Measurements from ENCODE around the gene TSPAN13. TPM values are rescaled to one million over a fixed set of nuclear protein-coding genes. Genes with fewer than 3 reads are reported as not detected.

The TSPAN13 gene
- total and polyA plus RNA-seq, 2 of the 4 experiments (the other 2 are of a cell fraction), result 3.0 to 5.0 TPM

- peaks cover 0 to 6% of the 10 kb centered on the region in 2 experiments; a peak in 1 of 4 replicates for H3K79me1 ChIP-seq (ENCODE audit: low read depth in 1 of 2, low read length in 2 of 2)
- no peak overlapping the region for H3K27ac ChIP-seq (ENCODE audit: insufficient read depth, low read length)
- H3K4ac ChIP-seq (ENCODE audit: low read depth, low read length), result no peak overlapping the region
- peaks cover 12% of the 10 kb centered on the region for H3K36me3 ChIP-seq (ENCODE audit: control insufficient read depth, insufficient read depth, low read length)
- H2BK15ac ChIP-seq (ENCODE audit: low read depth, low read length), result no peak overlapping the region
- H3K14ac ChIP-seq (replicated peaks; ENCODE audit: low read depth, low read length), result no peak overlapping the region
- 0% methylated on average over 1 of the region's 3 CpGs; no CpG with 5 or more reads in 1 of the 2 experiments for WGBS, 2 experiments (ENCODE audit: extremely low coverage in 2 of 2, insufficient read length in 1 of 2)
- no peak overlapping the region for H3K18ac ChIP-seq (ENCODE audit: low read depth, low read length)
- DNase-seq (peak; percentile 98), ATAC-seq (ENCODE audit: low read depth) (peak; percentile 97)
- H4K8ac ChIP-seq (ENCODE audit: low read depth in 2 of 2, low read length in 2 of 2), result no peak overlapping the region
- POLR2A ChIA-PET (ENCODE audit: unreplicated experiment), result no interaction called here
- CTCF ChIA-PET, result no interaction called here
- H3K4me1 ChIP-seq (ENCODE audit: control insufficient read depth, insufficient read depth, low read length), result peaks cover 6% of the 10 kb centered on the region; the same call in 1 of the 2 replicates
- H3K56ac ChIP-seq (ENCODE audit: extremely low read depth, insufficient read depth, low read length), result no peak overlapping the region
- intact Hi-C loops (cut with micrococcal nuclease) (no loop called here), in situ Hi-C loops (cut with MboI; ENCODE audit: low sequenced_read_pairs) (no loop called here), dilution Hi-C loops (cut with HindIII; ENCODE audit: low sequenced_read_pairs, unreplicated experiment) (no loop called here)
- no peak overlapping the region for H2BK120ac ChIP-seq (ENCODE audit: low read depth, low read length)
- H3K4me3 ChIP-seq (ENCODE audit: insufficient read depth, low read depth, low read length), result no peak overlapping the region
- peak overlapping the region; percentile 63 for H2AFZ ChIP-seq (replicated peaks; ENCODE audit: low read length, poor library complexity)
- H4K91ac ChIP-seq (ENCODE audit: insufficient read depth, low read depth, low read length), result no peak overlapping the region
- H2BK5ac ChIP-seq (ENCODE audit: low read depth, low read length, poor library complexity, severe bottlenecking), result peak overlapping the region; percentile 40
- H3K9me3 ChIP-seq (ENCODE audit: control insufficient read depth, insufficient read depth, low read length), result no peaks in the 10 kb centered on the region
- H2AK9ac ChIP-seq (replicated peaks; ENCODE audit: low read depth, low read length, poor library complexity), result no peak overlapping the region
- no peak overlapping the region for H3K4me2 ChIP-seq (ENCODE audit: low read depth, low read length)
- BruUV-seq (replicated peaks), result no TSS peak
- H3K23ac ChIP-seq (ENCODE audit: low read depth, low read length), result no peak overlapping the region
- H3K9me1 ChIP-seq (ENCODE audit: insufficient read depth, low read length), result peaks cover 9% of the 10 kb centered on the region
- H3K9ac ChIP-seq (ENCODE audit: low read depth, low read length), result no peak overlapping the region
- no peak overlapping the region for H2BK20ac ChIP-seq (ENCODE audit: low read depth, low read length)
- TF ChIP-seq MAZ (IDR thresholded peaks at IDR 0.05; ENCODE audit: borderline replicate concordance, low read depth, low read length) (no peak), RAD21 (IDR thresholded peaks at IDR 0.05; ENCODE audit: low read length) (no peak), ELK1 (IDR thresholded peaks at IDR 0.05; ENCODE audit: borderline replicate concordance, low read depth, low read length) (no peak), MAFK (IDR thresholded peaks at IDR 0.05; ENCODE audit: low read depth, low read length) (peak; percentile 51; the same call in 1 of the 2 replicates), RFX5 (IDR thresholded peaks at IDR 0.05; ENCODE audit: low read depth, low read length) (no peak), CEBPB (IDR thresholded peaks at IDR 0.05; ENCODE audit: low read depth, low read length) (peak; percentile 18; the same call in 1 of the 2 replicates), SMC3 (IDR thresholded peaks at IDR 0.05; ENCODE audit: low read depth, low read length) (0 out of 2 replicates have a peak, but pooled peaks have one; percentile 20), BHLHE40 (IDR thresholded peaks at IDR 0.05; ENCODE audit: low read depth, low read length) (peak; percentile 26; the same call in 1 of the 2 replicates), FOS (IDR thresholded peaks at IDR 0.05; ENCODE audit: low read depth, low read length) (peak; percentile 80), POLR2A (IDR thresholded peaks at IDR 0.05; ENCODE audit: low read depth, low read length) (no peak), MXI1 (IDR thresholded peaks at IDR 0.05; ENCODE audit: borderline replicate concordance, low read depth, low read length) (0 out of 2 replicates have a peak, but pooled peaks have one; percentile 37)
- TF ChIP-seq, protein P1, sequence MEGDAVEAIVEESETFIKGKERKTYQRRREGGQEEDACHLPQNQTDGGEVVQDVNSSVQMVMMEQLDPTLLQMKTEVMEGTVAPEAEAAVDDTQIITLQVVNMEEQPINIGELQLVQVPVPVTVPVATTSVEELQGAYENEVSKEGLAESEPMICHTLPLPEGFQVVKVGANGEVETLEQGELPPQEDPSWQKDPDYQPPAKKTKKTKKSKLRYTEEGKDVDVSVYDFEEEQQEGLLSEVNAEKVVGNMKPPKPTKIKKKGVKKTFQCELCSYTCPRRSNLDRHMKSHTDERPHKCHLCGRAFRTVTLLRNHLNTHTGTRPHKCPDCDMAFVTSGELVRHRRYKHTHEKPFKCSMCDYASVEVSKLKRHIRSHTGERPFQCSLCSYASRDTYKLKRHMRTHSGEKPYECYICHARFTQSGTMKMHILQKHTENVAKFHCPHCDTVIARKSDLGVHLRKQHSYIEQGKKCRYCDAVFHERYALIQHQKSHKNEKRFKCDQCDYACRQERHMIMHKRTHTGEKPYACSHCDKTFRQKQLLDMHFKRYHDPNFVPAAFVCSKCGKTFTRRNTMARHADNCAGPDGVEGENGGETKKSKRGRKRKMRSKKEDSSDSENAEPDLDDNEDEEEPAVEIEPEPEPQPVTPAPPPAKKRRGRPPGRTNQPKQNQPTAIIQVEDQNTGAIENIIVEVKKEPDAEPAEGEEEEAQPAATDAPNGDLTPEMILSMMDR (conservative IDR thresholded peaks at IDR 0.05; ENCODE audit: low read depth, low read length), result no peak
- no peak overlapping the region for H4K5ac ChIP-seq (ENCODE audit: low read depth, low read length)
- H3K27me3 ChIP-seq (ENCODE audit: control insufficient read depth, insufficient read depth, low read length), result no peaks in the 10 kb centered on the region
- H2AK5ac ChIP-seq (ENCODE audit: low read depth, low read length), result no peak overlapping the region
- peaks cover 4% of the 10 kb centered on the region; the same call in 1 of the 2 replicates for H4K20me1 ChIP-seq (ENCODE audit: insufficient read depth, low read length)
Observed at GRCh38 chr7:16708980-16709379, 44.6 kb upstream of the TSPAN13 start.
